Natural killer cell treated with Interleukin-12 subunit alpha and Interleukin-12 subunit beta and Interleukin-15 and Interleukin-18, amount 100 ng/mL, for 72 hours (primary cell): ENCODE measurements around the gene TMPRSS11F. TPM values are rescaled to one million over a fixed set of nuclear protein-coding genes. Genes with fewer than 3 reads are reported as not detected.
A peak's percentile ranks its signal among the peaks of the same experiment; 100 is the strongest.
"Not testable (repeated sequence)": the region's sequence is repeated elsewhere in the genome, so short reads cannot be mapped to it uniquely, and the experiment has no call there.

Experiments
- ATAC-seq, 2 donors: fragments of 150-1000 bp; cut with Tn5 transposase in 1 of 2; sonication (Bioruptor Pico), chemical (Tn5 transposase) in 1 of 2; 2 replicates each; pipeline ENCODE4 v1.10.0; 2021
- DNase-seq: peaks from one replicate; pipeline ENCODE4 v3.0.0; 2022; ENCODE audit warnings: low spot score
- H3K27ac Mint-ChIP-seq, 2 donors: 1 replicate in 1 of 2; 2 replicates in 1 of 2; pipeline ENCODE4 v1.8.0; 2022; ENCODE audit warnings: mixed read lengths in 2 of 2, mild to moderate bottlenecking in 1 of 2, moderate library complexity in 1 of 2
- H3K27me3 Mint-ChIP-seq, 2 donors: 1 replicate in 1 of 2; 2 replicates in 1 of 2; pipeline ENCODE4 v1.8.0; 2022; ENCODE audit warnings: mixed read lengths in 2 of 2
- H3K36me3 Mint-ChIP-seq: one replicate; pipeline ENCODE4 v1.8.0; 2022; ENCODE audit warnings: mixed read lengths
- H3K4me1 Mint-ChIP-seq, 2 donors: 1 replicate in 1 of 2; 2 replicates in 1 of 2; pipeline ENCODE4 v1.8.0; 2022; ENCODE audit warnings: low read depth in 2 of 2, mixed read lengths in 2 of 2, mild to moderate bottlenecking in 1 of 2
- H3K4me3 Mint-ChIP-seq: one replicate; pipeline ENCODE4 v1.8.0; 2022; ENCODE audit warnings: mixed read lengths
- H3K9me3 Mint-ChIP-seq: 2 replicates; pipeline ENCODE4 v1.8.0; 2022; ENCODE audit warnings: mixed read lengths
- total RNA-seq, 2 donors: library from RNA; stranded (reverse); gene quantifications; one replicate each; pipeline ENCODE4 v1.2.3, GENCODE V29; 2022

Gene TMPRSS11F
- not detected for total RNA-seq

DNA sequence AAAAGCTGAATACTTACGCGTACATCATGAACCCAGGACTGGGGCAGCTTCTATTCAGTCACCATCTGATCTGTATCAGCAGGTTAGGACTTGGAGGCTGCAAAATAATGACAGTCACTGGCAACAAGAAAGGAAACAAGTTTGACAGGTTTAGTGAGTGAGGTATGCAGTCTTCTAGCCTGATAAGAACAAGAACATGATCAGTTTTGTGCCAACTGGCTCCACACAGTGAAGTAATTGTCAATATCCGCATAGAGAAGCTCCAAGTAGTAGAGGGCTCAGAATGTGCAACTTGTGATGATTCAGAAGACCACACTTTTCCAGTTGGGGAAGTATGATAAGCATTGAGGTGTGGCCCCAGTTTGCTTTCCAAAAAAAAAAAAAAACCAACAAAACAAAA lies at the start of gene TMPRSS11F:
TMPRSS11F (minus strand) TSS at position 77 of the 400 bp plus-strand sequence; CDS start at position 28, 49 bp downstream.
- Mint-ChIP-seq H3K4me1 (no peaks in the 10 kb centered on the region), H3K27me3 (no peaks in the 10 kb centered on the region), H3K9me3 (no peaks in the 10 kb centered on the region), H3K36me3 (no peaks in the 10 kb centered on the region), H3K27ac (no peak within 1 kb of the TSS), H3K4me3 (no peak within 1 kb of the TSS)
- DNase-seq (no peak), ATAC-seq (no peak)

DNA sequence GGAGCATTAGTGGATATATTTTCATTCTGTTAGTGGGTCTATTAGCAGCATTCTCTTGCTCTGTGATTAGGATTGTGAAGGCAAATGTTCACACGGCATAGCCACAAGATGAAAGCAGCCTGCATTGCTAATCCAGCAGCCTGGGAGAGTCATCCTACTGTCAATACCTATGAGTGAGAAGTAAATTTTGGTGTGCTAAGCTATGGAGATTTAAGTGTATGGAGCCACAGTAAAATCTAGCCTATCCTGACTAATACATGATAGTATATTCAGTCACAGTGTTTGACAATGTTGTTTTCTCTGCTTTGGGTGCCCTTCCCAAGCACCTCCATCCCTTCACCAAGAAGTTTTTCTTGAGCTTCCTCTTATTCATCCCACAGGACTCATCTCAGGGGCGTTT lies 47.2 kb upstream of the TMPRSS11F start:
- DNase-seq = no peak

DNA sequence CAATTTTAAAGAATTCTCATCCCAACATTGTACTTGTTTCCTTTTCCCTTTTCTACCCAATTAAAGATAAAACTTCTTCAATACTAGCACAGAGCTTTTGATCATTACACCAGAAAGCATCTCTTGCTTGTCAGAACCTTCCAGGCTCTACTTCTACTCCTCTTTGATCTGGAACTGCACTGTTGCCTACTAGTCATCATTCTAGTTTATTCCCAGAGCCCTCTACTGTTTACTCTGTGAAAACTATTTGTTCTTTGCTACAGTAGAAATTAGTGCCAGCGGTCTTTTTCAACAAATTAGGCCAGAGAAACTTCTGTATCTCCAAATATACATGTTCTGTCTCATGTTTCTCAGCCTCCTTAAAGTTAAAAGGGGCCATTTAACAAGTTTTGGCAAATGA lies 46.8 kb upstream of the TMPRSS11F start:
- ATAC-seq = no peak
- Mint-ChIP-seq H3K27me3 (peaks cover 4 to 13% of the 10 kb centered on the region in 2 donors), H3K9me3 (no peaks in the 10 kb centered on the region), H3K4me3 (no peak overlapping the region), H3K4me1 (no peaks in the 10 kb centered on the region), H3K36me3 (no peaks in the 10 kb centered on the region), H3K27ac (no peak overlapping the region)
- DNase-seq = no peak

More for the DNA sequence above, 47.2 kb upstream of the TMPRSS11F start:
- no peak overlapping the region for H3K27ac Mint-ChIP-seq
- H3K27me3 Mint-ChIP-seq = peaks cover 4 to 13% of the 10 kb centered on the region in 2 donors
- no peak for ATAC-seq
- H3K4me1 Mint-ChIP-seq = no peaks in the 10 kb centered on the region
- no peaks in the 10 kb centered on the region for H3K36me3 Mint-ChIP-seq
- no peaks in the 10 kb centered on the region for H3K9me3 Mint-ChIP-seq
- H3K4me3 Mint-ChIP-seq = no peak overlapping the region

DNA sequence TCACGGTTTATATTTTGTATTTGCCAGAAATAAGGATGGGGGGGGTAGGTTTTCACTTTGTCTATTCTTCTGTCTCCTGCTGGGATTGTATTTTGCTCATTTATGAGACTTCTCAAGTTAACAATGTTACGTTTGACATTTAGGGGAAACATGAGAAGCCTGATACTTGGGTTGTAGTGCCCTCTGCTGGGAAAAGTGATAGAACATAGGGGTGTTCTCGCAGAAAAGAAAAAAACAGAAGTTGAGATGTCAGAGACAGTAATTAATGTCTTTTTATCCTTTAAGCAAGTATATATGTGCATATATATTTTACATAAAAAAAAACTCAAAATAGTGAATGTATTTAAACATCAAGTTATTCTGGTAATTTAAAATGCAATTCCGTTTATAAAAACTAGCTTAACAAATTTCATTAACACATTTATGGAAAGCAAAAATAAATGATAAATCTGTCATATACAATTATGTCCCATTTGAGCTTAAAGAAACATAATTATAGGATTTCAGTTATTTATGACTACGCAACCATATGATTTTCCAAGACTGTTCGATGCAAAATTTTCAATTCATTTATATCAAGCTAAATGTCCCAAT lies 46.0 kb upstream of the TMPRSS11F start:
- no peak for ATAC-seq

DNA sequence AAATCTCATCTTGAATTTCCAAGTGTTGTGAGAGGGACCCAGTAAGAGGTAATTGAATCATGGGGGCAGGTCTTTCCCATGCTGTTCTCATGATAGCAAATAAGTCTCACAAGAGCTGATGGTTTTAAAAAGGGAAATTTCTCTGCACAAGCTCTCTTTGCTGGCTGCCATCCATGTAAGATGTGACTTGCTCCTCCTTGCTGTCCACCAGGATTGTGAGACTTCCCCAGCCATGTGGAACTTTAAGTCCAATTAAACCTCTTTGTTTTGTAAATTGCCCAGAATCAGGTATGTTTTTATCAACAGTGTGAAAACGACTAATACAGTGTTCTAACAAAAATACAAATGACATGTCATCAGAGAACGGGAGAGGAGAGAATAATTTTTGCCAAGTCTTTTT lies 44.7 kb upstream of the TMPRSS11F start:
- not testable (repeated sequence) for H3K36me3 Mint-ChIP-seq, DNase-seq, H3K27ac Mint-ChIP-seq, H3K4me3 Mint-ChIP-seq, ATAC-seq, H3K9me3 Mint-ChIP-seq, H3K4me1 Mint-ChIP-seq
- H3K27me3 Mint-ChIP-seq = peaks cover 15% of the 10 kb centered on the region in 2 donors

More for the DNA sequence above, 46.0 kb upstream of the TMPRSS11F start:
- Mint-ChIP-seq H3K9me3 (no peaks in the 10 kb centered on the region), H3K27ac (no peak overlapping the region), H3K36me3 (no peaks in the 10 kb centered on the region), H3K27me3 (peaks cover 4 to 13% of the 10 kb centered on the region in 2 donors), H3K4me1 (no peaks in the 10 kb centered on the region), H3K4me3 (no peak overlapping the region)
- DNase-seq = no peak

DNA sequence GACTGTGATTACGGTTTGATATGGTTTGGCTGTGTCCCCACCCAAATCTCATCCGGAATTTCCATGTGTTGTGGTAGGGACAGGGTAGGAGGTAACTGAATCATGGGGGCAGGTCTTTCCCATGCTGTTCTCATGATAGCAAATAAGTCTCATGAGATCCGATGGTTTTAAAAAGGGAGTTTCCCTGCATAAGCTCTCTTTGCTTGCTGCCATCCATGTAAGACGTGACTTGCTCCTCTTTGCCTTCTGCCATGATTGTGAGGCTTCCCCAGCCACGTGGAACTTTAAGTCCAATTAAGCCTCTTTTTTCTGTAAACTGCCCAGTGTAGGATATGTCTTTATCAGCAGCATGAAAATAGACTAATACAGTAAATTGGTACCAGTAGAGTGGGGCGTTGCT lies 42.5 kb upstream of the TMPRSS11F start:
- not testable (repeated sequence) for ATAC-seq, H3K4me1 Mint-ChIP-seq, H3K27ac Mint-ChIP-seq, H3K36me3 Mint-ChIP-seq, H3K9me3 Mint-ChIP-seq, H3K4me3 Mint-ChIP-seq, DNase-seq
- H3K27me3 Mint-ChIP-seq = peaks cover 18 to 23% of the 10 kb centered on the region in 2 donors

DNA sequence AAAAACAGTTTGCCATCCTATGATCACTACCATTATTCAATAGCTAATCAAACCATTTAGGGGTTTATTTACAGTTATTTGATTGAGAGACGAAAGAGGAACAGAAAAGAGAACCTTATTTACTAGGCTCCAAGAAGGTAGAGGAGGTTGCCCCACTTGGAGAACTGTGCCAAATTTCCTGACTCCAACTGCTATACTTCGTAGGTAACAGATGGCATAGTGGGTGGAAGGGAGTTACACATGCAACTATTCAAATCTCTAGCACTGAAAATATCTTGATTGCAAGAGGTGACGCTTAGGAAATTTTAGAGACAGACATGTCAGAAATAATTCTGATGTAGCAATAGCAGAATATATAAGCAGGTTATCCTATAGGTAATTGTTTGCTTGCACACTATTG lies 38.0 kb upstream of the TMPRSS11F start:
- DNase-seq = no peak
- H3K27ac Mint-ChIP-seq = no peak overlapping the region
- no peaks in the 10 kb centered on the region for H3K4me1 Mint-ChIP-seq
- no peaks in the 10 kb centered on the region for H3K36me3 Mint-ChIP-seq
- no peaks in the 10 kb centered on the region for H3K9me3 Mint-ChIP-seq
- no peak overlapping the region for H3K4me3 Mint-ChIP-seq
- H3K27me3 Mint-ChIP-seq = peaks cover 13 to 22% of the 10 kb centered on the region in 2 donors
- no peak for ATAC-seq

DNA sequence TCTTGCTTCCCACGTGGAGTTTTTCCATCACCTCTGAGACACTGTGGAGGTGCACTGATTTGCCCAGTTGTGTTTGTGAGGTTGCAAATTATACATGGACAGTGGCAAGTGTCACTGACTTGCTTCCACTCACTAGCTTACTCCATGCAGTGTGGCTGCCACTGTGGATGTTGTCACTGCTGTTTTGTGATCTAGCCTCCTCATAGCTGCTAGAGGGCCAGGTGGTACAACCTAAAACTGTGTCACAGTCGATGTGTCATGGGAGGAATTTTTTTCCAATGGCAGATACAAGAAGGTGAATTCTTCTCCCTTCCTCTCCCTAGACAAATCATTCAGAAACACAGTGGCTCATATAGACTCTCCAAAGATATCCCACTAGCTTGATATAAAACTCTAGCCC lies 37.5 kb upstream of the TMPRSS11F start:
- H3K4me3 Mint-ChIP-seq = no peak overlapping the region
- H3K4me1 Mint-ChIP-seq = no peaks in the 10 kb centered on the region
- DNase-seq (no peak), ATAC-seq (no peak)
- no peak overlapping the region for H3K27ac Mint-ChIP-seq
- peaks cover 10 to 22% of the 10 kb centered on the region in 2 donors for H3K27me3 Mint-ChIP-seq
- H3K9me3 Mint-ChIP-seq = no peaks in the 10 kb centered on the region
- H3K36me3 Mint-ChIP-seq = no peaks in the 10 kb centered on the region

DNA sequence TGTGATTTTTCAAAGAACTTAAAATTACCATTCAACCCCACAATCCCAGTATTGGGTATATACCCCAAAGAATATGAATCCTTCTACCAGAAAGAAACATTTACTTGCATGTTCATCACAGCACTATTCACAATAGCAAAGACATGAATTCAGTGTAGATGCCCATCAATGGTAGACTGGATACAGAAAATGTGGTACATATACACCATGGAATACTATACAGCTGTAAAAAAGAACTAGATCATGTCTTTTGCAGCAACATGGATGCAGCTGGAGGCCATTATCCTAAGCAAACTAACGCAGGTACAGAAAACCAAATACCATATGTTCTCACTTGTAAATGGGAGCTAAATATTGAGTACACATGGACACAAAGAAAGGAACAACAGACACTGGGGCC lies 34.1 kb upstream of the TMPRSS11F start:
- no peak overlapping the region for H3K27ac Mint-ChIP-seq
- peaks cover 6% of the 10 kb centered on the region for H3K9me3 Mint-ChIP-seq
- no peaks in the 10 kb centered on the region for H3K36me3 Mint-ChIP-seq
- no peaks in the 10 kb centered on the region for H3K4me1 Mint-ChIP-seq
- DNase-seq = no peak
- no peak overlapping the region for H3K4me3 Mint-ChIP-seq
- ATAC-seq = no peak
- peaks cover 15 to 20% of the 10 kb centered on the region in 2 donors for H3K27me3 Mint-ChIP-seq

DNA sequence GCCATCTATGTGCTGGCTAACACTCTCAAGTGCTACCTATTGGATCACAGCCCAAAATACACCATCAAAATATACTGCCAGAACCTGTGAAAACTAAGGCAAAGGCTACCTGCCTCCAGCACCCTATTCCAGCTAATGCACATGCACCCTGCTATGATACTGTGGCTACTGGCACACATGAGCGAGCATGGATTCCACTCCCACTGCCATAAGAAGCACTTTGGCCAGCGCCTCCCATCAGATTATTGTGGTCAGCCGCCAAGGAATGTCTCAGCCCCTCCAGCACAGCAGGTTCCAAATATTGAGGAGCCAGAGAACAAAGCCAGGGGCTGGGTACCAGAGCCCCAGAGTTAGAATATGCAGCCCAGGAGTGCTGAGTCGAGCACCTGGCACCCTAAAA lies 32.5 kb upstream of the TMPRSS11F start:
- Mint-ChIP-seq H3K4me3 (no peak overlapping the region), H3K36me3 (no peaks in the 10 kb centered on the region), H3K27me3 (peaks cover 11% of the 10 kb centered on the region in 2 donors), H3K4me1 (no peaks in the 10 kb centered on the region), H3K9me3 (peaks cover 6% of the 10 kb centered on the region), H3K27ac (no peak overlapping the region)
- ATAC-seq (no peak), DNase-seq (no peak)

DNA sequence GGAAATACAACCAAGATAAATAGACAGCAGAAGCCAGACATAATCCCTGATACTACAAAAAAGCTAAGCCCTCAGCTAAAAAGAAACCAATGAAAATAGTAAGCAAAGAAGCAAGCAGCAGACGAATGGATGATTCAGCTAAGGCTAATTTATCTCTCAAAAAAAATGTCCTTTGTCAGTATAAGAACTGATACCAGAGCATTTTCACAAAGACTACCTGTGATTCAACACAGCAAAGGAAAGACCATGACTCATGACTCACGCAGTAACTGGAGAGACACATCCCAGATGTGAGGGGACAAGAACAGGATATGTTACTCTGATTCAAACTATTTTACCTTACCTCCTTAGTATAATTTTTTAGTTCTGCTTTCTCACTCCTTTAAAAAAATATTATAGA lies 22.7 kb upstream of the TMPRSS11F start:
- no peaks in the 10 kb centered on the region for H3K4me1 Mint-ChIP-seq
- H3K27ac Mint-ChIP-seq = no peak overlapping the region
- H3K4me3 Mint-ChIP-seq = no peak overlapping the region
- DNase-seq (no peak), ATAC-seq (no peak)
- H3K9me3 Mint-ChIP-seq = peaks cover 3% of the 10 kb centered on the region
- H3K27me3 Mint-ChIP-seq = no peaks in the 10 kb centered on the region
- H3K36me3 Mint-ChIP-seq = peaks cover 4% of the 10 kb centered on the region

DNA sequence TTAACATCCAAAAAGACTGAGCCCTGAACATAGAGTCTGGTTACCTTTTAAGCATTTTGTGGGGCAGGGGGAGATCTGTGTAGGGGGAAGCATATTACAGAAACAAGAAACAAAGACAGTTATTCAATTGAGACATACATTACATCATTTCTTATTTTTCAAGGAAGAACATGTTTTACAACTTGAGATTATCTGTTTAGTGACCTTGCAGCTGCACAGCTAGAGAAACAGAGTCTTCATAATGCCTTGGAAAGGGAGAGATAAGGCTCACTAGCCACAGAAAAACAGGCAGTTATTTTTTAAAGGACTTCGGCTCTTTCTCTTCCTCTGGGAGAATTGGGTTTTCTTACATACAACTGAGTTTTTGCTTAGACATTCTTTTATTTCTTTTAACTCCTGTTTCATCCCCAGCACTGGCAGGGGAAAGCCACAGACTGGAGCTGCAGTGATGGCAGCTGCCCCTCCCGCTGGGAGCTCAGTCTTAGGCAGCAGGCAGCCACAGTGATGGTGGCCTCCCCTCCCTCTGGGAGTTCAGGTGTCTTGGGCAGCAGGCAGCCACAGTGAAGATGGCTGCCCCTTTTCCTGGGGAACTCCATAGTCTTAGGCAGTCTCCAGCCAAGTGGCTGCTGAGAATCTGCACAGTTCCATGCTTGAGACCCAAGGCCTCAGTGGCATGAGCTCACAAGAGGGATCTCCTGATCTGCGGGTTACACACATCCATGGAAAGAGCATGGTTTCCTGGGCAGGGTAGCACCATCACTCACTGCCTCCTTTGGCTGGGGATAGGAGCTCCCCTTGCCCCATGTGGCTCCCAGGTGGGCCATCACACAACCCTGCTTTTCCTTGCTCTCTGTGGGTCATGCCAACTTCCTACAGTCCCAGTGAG lies 19.4 kb upstream of the TMPRSS11F start:
- Mint-ChIP-seq H3K4me1 (no peaks in the 10 kb centered on the region), H3K36me3 (peaks cover 4% of the 10 kb centered on the region), H3K27me3 (no peaks in the 10 kb centered on the region), H3K27ac (no peak overlapping the region), H3K4me3 (no peak overlapping the region), H3K9me3 (peaks cover 12% of the 10 kb centered on the region)
- peak in 1 of 2 donors; percentile 28 for ATAC-seq
- no peak for DNase-seq

DNA sequence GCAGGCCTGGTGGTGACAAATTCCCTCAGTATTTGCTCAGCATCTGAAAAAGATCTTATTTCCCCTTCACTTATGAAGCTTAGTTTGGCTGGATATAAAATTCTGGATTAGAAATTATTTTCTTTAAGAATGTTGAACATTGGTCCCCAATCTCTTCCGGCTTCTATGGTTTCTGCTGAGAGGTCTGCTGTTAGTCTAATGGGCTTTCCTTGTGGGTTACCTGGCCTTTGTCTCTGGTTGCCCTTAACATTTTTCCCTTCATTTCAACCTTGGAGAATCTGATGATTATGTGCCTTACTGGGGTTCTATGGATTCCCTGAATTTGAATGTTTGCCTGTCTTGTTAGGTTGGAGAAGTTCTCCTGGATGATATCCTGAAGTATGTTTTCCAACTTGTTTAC lies 17.4 kb upstream of the TMPRSS11F start:
- peaks cover 4% of the 10 kb centered on the region for H3K36me3 Mint-ChIP-seq
- H3K27me3 Mint-ChIP-seq = no peaks in the 10 kb centered on the region
- no peak overlapping the region for H3K4me3 Mint-ChIP-seq
- no peak overlapping the region for H3K27ac Mint-ChIP-seq
- no peaks in the 10 kb centered on the region for H3K4me1 Mint-ChIP-seq
- DNase-seq (no peak), ATAC-seq (no peak)
- H3K9me3 Mint-ChIP-seq = peaks cover 12% of the 10 kb centered on the region

DNA sequence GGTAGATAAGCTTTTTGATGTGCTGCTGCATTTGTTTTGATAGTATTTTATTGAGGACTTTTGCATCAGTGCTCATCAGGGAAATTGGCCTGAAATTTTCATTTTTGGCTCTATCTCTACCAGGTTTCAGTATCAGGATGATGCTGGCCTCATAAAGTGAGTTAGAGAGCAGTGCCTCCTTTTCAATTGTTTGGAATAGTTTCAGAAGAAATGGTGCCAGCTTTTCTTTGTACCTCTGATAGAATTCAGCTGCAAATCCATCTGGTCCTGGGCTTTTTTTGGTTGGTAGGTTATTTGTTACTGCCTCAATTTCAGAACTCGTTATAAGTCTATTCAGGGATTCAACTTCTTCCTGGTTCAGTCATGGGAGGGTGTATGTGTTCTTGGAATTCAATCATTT lies 15.6 kb upstream of the TMPRSS11F start:
- H3K4me3 Mint-ChIP-seq = no peak overlapping the region
- peaks cover 12% of the 10 kb centered on the region for H3K9me3 Mint-ChIP-seq
- no peaks in the 10 kb centered on the region for H3K27me3 Mint-ChIP-seq
- no peak overlapping the region for H3K27ac Mint-ChIP-seq
- no peaks in the 10 kb centered on the region for H3K4me1 Mint-ChIP-seq
- ATAC-seq (no peak), DNase-seq (no peak)
- H3K36me3 Mint-ChIP-seq = peaks cover 4% of the 10 kb centered on the region
